GM18907 (cell line): ENCODE data around the gene CDH13.

Experiments used
- ATAC-seq: cut with Tn5 transposase; IDR thresholded peaks from one replicate; pipeline ENCODE4 v1.9.1; 2021; ENCODE audit warnings: mild to moderate bottlenecking, moderate library complexity; ENCODE audit not compliant: unreplicated experiment

CDH13 gene

GRCh38 chr16:82735186-82735585 is 108.4 kb downstream of the CDH13 start:
- no peak for ATAC-seq

DNA sequence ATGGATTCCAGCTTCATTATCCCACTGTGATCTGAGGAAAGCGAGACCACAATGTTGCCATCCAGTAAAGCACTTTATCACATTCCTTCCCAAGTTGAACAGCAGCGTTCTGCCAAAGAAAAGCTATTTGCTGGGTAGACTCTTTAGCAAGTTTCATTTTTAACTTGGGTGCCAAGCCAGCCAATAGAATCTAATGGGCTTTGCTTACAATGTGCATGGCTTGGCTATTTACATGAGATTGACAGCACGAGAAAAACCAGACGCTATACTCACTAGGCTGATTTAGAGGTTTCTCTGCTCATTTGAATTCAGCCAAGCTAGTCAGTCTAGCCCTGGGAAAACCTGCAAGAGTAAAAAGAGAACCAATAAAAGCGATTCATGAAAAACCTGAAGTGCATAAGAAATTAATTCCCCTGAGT is 108.9 kb downstream of the CDH13 start:
- ATAC-seq, result no peak

GRCh38 chr16:82736224-82736623 is 109.5 kb downstream of the CDH13 start:
- ATAC-seq, result no peak

- ATAC-seq, result no peak
Observed at GRCh38 chr16:82738699-82739098, 111.9 kb downstream of the CDH13 start.

GRCh38 chr16:82741073-82741615 is 114.4 kb downstream of the CDH13 start:
- ATAC-seq, result no peak

- no peak for ATAC-seq
Observed at GRCh38 chr16:82744958-82745357, 118.2 kb downstream of the CDH13 start.

DNA sequence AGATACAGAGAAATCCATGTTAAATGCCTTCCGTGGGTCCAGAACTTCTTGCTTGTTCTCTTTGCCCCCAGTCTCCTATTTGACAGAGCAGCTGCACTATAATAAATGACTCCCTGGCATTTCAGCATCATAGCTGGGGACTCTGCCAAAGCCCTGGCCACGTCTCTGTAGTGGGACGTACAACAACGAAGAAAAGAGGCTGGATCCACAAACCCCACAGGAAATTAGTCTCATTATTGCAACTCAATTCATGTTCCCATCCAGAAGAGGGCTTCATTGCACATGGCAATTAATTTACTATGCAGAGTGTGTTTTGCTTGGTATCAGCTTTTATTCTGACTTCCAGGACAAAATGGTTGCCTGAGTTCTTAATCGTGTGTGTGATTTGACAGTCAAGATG is 121.3 kb downstream of the CDH13 start:
- no peak for ATAC-seq

DNA sequence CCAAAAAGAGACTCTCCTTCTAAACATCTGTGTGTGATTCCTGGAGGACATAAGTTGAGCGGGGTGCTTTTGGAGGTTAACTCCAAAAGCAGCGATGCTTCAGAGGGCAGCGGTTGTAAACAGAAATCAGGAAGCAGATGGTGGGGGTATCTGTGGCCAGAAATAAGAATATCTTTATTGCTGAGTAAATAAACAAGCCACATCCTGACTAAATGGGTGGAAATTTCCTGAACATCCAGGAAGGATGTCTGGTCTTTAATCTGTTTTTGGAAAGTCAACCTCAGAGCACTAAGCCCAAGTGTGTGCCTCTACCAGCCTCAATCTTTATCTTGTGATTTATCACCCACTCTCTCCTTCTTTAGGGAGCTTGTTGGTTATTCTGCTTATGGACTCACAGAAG is 123.3 kb downstream of the CDH13 start:
- ATAC-seq, result no peak

DNA sequence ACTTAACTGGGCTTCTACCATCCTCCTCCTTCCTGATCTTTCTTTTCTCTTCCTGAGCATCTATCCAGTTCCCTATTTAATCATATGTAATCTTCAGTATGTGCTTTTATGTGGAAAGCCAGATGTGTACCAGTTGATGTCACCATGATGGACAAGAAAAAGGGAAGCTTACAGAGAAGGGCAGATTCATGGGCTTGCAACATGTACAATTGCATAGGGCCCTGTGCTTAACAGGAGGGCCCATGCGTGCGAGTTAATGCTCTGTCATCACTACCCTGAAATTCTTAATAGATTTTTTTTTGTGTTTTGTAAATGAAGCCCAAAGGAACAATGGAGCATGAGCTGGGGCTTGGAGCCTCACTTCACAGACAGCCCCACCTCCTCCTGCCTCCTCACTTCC is 124.3 kb downstream of the CDH13 start:
- ATAC-seq, result no peak

DNA sequence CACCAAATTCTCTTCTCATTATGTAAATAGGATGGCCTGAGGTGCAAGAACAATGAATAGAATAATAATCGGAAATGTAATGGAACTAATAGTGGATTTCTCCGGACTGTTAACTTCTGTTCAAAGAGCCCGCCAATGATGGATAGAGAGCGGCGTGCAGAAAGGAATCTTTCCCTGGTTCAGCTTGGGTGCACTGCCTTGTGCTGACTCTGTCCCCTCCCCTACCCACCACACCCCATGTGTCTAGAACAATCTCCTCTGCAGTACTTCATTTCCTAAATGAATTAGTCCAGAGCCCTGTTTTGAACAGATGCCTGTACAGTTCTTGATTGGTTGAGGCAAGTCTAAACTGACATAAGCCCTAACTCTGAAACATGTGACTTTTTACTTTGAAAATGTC is 125.4 kb downstream of the CDH13 start:
- no peak for ATAC-seq

DNA sequence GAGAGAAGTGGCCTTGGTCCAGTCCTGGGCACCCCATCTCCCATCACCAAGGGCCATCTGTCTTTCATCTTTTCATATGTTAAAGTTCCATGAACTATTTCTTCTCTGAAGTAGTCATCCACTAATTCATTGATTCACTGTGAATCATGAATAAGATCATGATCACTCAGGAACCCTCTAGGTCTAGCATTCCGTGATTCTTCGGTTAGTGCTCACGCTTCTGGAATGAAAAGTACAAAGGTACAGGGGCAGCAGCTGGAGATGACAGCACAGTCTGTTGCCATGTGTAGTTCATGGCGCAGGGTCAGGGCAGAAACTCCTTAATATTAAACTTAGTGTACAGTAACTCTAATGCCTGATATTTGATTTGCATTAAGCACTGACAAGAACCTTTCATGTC is 127.1 kb downstream of the CDH13 start:
- ATAC-seq, result no peak

DNA sequence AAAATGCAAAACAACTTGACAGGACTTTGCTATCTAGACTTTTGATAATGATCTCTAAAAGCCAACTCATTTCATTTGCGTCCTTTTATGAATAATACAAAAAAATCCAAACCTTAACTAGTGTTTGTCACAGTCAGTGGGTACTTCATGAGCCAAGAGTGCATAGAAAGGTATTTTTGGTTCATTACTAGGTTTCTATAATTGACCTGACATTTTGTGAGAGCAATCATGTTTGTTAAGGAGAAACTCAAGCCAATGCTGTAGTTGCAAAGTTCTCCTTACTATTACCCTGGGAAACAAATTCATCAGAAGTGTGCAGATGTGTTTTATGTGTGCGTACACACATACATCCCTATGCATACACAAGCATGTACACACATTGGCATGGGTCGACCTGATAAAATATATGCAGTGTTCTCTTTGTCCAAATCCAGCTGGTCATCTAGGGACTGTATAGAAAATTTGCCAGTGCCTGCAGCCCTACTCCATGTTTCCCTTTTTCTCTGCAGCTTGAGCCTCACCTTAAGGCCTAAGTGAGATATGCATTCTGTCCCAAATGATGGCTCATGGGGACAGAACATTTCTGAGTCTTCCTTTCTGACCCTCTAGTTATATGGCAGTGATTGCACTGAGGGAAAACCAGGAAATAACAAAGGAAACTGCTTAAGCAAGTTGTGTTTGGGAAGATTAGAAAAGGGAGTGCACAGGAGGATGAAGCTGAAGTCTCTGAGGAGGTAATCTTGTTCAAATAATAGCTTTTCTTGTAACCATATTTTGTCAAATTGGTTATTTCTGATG is 128.1 kb downstream of the CDH13 start:
- ATAC-seq, result no peak

DNA sequence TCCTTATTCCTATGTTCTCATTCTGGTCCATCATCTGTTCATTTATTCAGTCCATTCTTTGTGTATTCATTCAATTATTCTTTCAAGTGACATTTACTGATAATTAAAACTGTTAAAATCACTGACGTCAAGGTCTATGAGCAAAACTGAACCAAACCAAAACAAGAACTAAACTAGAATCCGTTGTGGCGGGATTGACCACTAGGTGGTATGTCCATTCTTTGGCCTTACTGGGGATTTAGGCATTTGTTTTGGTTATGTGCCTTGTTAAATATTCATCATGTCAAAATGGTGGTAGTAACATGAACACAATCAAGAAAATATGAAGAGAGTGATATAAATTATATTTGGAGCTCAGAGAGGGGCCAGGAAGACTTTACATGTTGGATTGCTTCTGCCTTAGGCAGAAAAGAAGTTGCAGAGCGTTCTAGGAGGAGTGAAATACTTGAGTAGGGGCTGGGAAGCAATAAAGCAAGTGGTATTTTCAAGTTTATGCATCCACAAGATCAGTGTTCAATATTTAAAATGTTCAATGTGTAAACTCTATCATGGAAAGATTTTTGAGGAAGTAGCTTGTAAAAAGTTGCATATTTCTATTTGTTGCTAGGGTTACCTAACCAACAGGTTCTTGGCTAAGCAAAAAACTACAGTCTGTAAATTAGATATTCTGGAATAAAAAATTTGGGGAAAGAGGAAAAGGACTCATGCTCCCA is 129.0 kb downstream of the CDH13 start:
- ATAC-seq, result no peak

DNA sequence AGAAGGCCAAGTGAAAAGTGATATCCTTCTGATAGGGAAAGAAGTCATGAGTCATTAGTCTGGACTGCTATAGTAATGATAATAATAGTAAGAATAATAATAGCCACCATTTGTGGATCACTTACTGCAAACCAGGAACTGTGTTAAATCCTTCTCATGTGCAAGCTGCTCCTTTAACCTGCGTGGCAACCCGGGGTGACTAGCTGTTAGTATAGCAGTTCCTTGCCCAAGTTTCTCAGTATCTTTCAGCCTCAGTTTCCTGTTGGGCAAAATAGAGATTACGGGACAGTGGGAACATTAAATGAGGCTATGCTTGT is 129.5 kb downstream of the CDH13 start:
- no peak for ATAC-seq

DNA sequence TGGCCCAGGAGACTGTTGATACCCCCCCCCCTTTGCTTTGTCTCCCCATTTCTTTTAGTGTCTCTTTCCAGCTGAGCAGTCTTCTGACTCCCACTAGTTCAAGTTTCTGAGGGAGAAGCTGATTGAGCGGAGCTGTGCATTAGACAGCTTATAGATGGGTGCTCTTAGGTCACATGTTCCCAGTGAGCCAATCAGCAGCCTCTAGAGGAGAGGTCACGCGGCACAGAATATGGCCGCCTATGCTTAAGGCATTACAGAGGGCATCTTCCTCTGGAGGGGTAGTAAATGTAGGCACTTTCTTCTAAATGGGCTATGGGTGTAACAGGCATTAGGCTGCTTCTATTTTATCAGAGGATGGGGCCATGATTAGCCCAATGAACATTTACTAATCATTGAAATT is 131.6 kb downstream of the CDH13 start:
- ATAC-seq, result no peak

GRCh38 chr16:82758904-82759303 is 132.1 kb downstream of the CDH13 start:
- ATAC-seq, result no peak

- no peak for ATAC-seq
Observed at GRCh38 chr16:82761236-82761635, 134.5 kb downstream of the CDH13 start.

GRCh38 chr16:82761858-82762257 is 135.1 kb downstream of the CDH13 start:
- no peak for ATAC-seq

GRCh38 chr16:82763371-82763770 is 136.6 kb downstream of the CDH13 start:
- ATAC-seq, result no peak

DNA sequence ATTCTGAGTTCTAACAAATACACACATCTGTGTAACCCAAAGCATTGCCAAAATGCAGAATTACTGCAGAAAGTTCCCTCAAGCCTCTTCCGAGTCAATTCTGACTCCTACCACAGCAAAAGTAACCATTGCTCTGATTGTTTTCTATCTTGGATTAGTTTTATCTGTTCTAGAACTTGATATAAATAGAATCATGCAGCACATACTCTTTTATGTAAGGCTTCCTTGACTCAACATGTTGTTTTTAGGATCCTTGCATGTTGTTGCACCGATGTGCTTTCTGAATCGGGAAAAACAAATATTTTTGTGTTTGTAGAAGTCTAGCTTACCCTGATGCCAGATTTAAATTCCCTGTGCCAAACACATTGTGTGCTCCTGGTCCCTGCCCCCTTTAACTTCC is 140.4 kb downstream of the CDH13 start:
- ATAC-seq, result no peak

GRCh38 chr16:82767808-82768207 is 141.0 kb downstream of the CDH13 start:
- no peak for ATAC-seq

DNA sequence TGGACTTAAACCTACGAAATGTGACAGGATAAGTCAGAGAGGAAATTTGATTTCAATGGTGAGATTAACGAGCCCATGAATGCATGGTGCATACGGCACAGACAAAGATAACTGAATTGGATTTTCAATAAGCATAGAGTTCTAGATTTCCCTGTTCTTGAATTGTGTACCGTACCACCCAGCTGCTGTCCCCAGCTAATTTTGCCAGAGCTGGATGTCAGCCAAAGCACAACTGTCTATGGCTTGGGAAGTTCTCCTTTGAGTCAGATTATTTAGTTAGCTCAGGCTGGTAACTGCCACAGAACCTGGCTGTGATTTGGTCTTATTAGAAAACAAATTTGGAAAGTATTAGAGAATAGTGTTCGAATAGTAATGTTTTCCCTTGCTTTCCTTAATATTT is 143.1 kb downstream of the CDH13 start:
- no peak for ATAC-seq
